HPDE6-E6E7 (cell line): ENCODE measurements around the gene NT5DC1.
"Not testable (repeated sequence)": the region's sequence is repeated elsewhere in the genome, so short reads cannot be mapped to it uniquely, and the experiment has no call there.

ENCODE experiments used
- DNase-seq: peaks from one replicate; pipeline ENCODE4 v3.0.0; 2011; ENCODE audit warnings: missing footprints; ENCODE audit errors: extremely low spot score

Gene NT5DC1

GRCh38 chr6:116090251-116090650 lies 10.4 kb upstream of the NT5DC1 start:
- no peak for DNase-seq

DNA sequence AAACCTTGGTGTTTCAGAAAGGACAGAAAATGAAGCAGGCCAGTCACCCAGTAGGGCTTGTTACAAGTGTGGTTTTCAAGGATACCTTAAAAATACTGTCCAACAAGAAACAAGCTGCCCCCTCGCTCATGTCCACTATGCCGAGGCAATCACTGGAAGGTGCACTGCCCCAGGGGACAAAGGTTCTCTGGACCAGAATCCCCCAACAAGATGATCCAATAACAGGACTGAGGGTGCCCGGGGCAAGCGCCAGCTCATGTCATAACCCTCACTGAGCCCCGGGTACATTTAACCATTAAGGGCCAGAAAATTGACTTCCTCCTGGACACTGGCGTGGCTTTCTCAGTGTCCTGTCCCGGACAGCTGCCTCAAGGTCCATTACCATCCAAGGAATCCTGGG lies 6.6 kb upstream of the NT5DC1 start:
- DNase-seq: no peak

DNA sequence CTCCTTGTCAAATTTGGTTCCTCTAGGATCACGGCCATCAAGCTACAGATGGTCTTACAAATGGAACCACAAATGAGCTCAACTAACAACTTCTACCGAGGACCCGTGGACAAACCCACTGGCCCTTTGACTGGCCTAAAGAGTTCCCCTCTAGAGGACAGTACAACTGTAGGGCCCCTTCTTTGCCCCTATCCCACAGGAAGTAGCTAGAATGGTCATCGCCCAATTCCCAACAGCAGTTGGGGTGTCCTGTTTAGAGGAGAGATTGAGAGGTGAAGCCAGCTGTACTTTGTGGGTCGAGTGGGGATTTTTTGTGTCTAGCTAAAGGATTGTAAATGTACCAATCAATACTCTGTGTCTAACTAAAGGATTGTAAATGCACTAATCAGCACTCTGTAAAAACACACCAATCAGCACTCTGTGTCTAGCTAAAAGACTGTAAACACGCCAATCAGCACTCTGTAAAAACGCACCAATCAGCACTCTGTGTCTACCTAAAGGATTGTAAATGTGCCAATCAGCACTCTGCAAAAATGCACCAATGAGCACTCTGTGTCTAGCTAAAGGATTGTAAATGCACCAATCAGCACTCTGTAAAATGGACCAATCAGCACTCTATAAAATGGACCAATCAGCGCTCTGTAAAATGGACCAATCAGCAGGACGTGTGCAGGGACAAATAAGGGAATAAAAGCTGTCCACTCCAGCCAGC lies 4.4 kb upstream of the NT5DC1 start:
- DNase-seq: not testable (repeated sequence)

- DNase-seq: no peak
Measured at GRCh38 chr6:116096979-116097816, 3.5 kb upstream of the NT5DC1 start.

GRCh38 chr6:116099036-116099435 lies 1.6 kb upstream of the NT5DC1 start:
- no peak for DNase-seq

- DNase-seq: no peak
Measured at GRCh38 chr6:116101302-116101718, 657 bp downstream of the NT5DC1 start.

- DNase-seq: no peak
Measured at GRCh38 chr6:116101790-116102189, 1.1 kb downstream of the NT5DC1 start.

DNA sequence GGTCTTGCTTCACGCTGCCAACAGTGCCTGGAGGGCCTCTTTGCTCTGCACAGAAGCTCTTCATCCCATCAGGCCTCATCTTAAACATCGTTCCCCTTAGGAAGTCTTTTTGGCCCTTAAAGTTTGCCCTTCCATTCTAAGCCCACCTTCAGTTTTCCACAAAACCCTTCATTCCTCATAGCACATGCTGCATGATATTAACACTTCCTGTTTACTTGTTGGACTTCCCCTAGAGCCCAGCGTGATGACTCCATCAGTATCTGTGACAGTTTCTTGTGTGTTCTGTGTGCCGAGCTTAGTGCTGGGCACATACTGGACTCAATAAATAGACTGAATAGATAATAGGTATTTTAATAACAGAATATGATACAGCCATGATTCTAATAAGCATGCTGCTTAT lies 2.2 kb downstream of the NT5DC1 start:
- no peak for DNase-seq

DNA sequence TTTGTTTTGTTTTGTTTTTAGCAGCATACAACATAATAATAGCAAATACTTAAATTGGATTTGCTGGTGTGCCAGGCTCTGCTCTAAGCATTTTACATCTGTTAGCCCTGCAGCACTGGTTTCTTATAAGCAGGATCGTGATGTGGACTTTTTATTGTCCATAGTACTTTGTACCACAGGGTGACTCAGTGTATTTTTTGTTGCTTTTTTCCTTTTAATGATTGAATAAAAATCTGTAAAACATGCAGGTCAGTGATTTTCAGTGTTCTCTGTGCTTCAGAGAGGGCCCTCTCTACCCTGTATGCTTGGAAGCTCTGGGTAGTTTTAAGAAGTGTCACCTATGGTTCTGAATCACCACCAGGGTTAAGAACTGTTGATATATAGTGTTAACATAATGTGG lies 4.0 kb downstream of the NT5DC1 start:
- DNase-seq: no peak

DNA sequence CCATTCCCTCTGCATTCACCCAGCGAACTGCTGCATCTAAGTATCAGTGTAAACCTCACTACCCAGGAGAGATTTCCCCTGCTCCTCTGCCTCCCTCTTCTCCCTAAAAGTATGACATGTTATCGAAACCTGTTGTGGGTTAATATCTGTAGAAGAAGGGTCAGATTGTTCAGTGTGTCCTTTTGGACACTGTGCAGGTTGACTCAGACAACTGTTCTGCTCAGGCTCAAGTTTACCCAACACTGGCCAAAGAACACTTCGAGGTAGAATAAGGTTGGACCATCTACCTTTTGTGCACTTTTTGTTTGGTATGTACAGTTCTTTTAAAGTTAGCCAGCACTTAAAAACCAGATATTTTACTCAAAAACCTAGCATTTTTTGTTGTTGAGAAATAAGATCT lies 4.6 kb downstream of the NT5DC1 start:
- DNase-seq: no peak

DNA sequence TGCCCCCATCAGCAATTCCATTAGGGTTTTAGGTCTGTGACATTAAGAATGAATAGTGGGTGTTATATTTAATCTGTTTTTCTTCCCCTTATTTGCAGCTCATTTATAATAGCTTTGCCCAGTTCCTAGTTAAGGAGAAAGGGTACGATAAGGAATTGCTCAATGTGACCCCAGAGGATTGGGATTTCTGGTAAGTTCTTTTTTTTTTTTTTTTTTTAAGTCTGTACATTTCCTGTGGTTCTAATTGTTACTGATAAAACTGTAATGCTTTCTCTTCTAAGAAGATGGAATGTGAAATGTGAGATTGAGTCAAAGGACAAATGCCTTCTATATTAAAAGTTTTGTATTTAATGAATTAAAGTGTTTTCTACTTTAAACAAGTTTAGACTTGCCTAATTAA lies 5.5 kb downstream of the NT5DC1 start:
- no peak for DNase-seq

DNA sequence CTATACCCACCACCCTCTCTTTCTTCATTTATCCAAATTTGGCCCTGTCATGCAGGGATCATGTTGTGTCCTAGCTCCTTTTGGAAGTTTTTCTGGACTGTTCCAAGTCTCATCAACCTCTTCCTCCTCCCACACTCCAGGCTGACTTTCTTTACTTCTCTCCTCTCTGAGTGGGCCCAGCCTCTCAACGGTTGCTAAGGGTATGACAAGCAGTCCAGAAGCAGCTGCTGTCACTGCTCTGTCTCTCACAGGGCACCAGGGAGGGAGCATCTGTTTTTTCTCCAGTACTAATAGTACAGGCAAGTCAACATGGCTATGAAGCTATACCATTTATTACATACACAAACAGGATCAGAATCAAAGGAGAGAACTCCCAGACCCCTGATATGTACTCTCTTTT lies 8.2 kb downstream of the NT5DC1 start:
- DNase-seq: no peak

DNA sequence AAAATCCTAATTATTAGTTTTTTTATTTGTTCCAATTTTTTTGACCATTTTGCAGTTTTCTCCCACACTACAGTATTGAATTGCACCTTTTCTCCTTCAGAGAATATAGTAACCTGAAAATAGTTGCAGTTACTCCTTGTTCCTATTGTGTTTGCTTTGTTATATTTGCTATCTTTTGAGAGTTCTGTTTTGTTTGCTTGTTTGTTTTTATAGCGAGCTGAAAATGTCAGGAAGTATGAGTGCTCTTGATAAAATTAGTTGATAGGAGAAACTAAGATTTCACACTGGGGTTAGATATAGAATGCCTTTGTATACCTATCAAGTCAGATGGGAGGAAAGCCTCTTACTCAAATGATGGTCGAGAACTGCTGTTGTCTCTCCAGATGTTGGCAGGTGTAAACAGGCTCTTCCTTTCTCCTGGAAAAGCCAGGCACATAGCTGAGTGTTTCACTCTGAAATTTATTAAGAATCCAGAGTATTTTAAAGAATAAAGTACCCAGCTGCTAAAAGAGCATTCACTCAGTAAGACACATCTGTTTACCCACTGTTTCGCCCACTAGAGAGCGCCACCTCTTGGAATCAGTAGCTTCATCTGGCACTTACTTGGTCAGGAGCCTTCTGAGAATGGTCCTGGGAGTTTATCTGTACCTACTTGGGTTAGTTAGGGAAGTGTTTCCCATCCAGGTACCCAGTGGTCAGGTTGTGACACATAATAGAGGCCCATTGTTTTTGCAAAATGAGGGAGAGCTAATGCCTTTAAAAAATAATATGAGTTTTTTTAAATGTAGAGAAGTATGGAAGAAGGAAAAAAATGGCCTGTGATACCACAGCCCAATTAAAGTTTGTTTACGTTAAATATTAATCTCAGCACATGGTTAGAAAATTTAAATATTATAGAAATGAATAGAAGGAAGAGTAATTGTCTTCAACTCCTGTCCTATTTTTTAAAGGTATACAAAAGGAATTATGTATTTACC lies 11.2 kb downstream of the NT5DC1 start:
- DNase-seq: no peak

DNA sequence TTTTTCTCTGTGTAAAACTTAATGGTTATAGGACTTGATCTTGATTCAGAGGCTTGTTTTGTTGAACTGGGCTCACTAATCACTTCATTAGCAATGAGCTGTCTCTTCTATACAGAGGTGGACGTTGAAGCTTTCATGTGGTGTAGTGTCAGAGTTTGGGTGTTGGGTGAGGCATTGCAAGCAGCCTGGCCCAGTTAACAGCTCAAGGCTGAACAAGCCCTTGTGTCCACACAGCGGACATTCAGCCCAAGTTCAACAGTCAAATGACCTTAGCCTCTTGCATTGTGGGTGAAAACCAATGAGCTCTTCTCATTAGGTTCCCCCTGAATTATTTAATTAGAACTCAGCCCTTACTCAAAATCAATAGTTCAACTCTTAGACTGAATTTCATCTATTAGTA lies 12.7 kb downstream of the NT5DC1 start:
- DNase-seq: no peak

- no peak for DNase-seq
Measured at GRCh38 chr6:116115781-116116180, 15.1 kb downstream of the NT5DC1 start.

- no peak for DNase-seq
Measured at GRCh38 chr6:116118608-116119007, 18.0 kb downstream of the NT5DC1 start.

GRCh38 chr6:116120430-116120829 lies 19.8 kb downstream of the NT5DC1 start:
- no peak for DNase-seq

DNA sequence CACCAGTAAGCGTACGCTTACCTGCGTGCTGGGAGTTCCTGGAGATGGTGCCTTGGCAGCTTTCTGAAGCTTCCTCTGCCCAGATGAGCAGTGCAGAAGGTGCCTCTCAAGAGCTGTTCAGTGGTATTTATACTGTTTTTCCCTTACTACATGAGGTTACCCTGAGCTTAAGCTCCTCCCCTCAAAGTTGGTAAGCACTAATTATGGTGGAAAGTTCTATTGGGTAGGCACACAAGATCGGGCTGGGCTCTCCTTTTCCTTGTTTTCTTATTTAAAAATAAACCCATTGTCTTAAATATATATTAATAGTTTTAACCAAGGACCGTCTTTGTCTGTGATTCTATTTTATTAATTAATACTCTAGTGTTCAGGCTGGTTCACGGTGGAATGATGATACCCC lies 25.4 kb downstream of the NT5DC1 start, which contains the start of gene COL10A1:
TSS of gene COL10A1 (minus strand) at position 101 of the 400 bp plus-strand sequence. CDS start 640 bp downstream, outside the sequence.
- DNase-seq: no peak

GRCh38 chr6:116127771-116128493 lies 27.3 kb downstream of the NT5DC1 start:
- no peak for DNase-seq

GRCh38 chr6:116133453-116133852 lies 32.8 kb downstream of the NT5DC1 start:
- DNase-seq: no peak

DNA sequence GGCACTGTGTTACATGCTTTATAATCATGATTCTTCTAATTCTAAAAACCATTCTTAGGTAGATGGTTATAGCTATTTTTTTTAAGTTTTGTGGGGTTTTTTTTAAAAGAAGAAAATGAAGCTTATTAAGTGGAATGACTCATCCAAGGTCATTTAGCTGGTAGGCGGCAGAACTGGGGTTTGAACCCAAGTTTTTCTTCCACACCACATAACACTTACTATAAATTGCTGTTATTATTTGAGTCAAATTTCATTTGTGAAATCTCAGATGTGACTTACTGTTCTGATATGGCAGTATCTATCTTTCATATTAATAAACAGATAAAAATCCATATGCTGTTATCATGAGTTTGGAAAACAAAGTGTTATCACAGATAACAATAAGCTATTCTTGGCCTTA lies 35.7 kb downstream of the NT5DC1 start:
- no peak for DNase-seq
